B cell (primary cell): Measurements from ENCODE around the gene INSIG2.

Experiments
- EZH2 ChIP-seq: IDR thresholded peaks from 2 replicates; pipeline ENCODE4 v1.6.1; 2012; ENCODE audit warnings: borderline replicate concordance, low read depth, mild to moderate bottlenecking, moderate library complexity, low read length; ENCODE audit not compliant: insufficient read depth, poor library complexity, severe bottlenecking
- TF ChIP-seq, protein P1 (sequence below): fragments of 200-600 bp; IDR thresholded peaks from one replicate; pipeline ENCODE4 v1.8.0; 2022; ENCODE audit warnings: antibody characterized with exemption, mild to moderate bottlenecking

DNA sequence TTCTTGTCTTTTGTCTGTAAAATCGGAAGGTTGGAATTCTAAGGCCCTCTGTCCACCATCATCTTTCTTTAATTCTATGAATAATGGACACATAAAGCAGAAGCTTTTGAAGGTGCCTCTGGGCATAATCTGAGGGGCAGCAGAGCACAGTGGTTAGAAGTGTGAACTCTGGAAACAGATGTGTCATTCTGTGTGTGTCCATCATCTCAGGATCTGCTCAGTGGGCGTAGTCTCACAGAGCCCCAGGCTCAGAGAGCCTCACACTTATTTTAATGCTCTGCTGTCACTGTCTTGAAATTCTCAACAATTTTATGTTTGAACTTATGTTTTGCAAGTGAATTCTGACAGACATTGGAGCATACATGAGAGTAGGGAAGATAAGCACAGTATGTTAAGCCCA, 43.4 kb upstream of the INSIG2 start:
- TF ChIP-seq, protein P1, sequence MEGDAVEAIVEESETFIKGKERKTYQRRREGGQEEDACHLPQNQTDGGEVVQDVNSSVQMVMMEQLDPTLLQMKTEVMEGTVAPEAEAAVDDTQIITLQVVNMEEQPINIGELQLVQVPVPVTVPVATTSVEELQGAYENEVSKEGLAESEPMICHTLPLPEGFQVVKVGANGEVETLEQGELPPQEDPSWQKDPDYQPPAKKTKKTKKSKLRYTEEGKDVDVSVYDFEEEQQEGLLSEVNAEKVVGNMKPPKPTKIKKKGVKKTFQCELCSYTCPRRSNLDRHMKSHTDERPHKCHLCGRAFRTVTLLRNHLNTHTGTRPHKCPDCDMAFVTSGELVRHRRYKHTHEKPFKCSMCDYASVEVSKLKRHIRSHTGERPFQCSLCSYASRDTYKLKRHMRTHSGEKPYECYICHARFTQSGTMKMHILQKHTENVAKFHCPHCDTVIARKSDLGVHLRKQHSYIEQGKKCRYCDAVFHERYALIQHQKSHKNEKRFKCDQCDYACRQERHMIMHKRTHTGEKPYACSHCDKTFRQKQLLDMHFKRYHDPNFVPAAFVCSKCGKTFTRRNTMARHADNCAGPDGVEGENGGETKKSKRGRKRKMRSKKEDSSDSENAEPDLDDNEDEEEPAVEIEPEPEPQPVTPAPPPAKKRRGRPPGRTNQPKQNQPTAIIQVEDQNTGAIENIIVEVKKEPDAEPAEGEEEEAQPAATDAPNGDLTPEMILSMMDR, result no peak
- TF ChIP-seq EZH2, result no peak
